Psoas muscle (tissue), 8 donors: ENCODE data around the gene ENTPD2. TPM values are rescaled to one million over a fixed set of nuclear protein-coding genes. Genes with fewer than 3 reads are reported as not detected.

Source experiments
- ATAC-seq, 4 donors: fragments of 200-7000 bp; cut with Tn5 transposase; one replicate each; pipeline ENCODE4 v1.9.1; 2020; ENCODE audit warnings: moderate library complexity in 3 of 4, mild to moderate bottlenecking in 2 of 4
- DNase-seq, 2 donors: peaks; one replicate each; pipeline ENCODE4 v3.0.0-alpha.2; 2020
- H3K27ac ChIP-seq: fragments of 200-600 bp; one replicate; pipeline ENCODE4 v1.8.0; 2022
- H3K27me3 ChIP-seq, 3 donors: fragments of 200-600 bp in 1 of 3; one replicate each; pipeline versions ENCODE4 v1.6.1 to v1.8.0; 2013 to 2022; ENCODE audit warnings: low read length in 2 of 3, mild to moderate bottlenecking in 2 of 3, moderate library complexity in 1 of 3; ENCODE audit not compliant: insufficient read depth in 3 of 3
- H3K36me3 ChIP-seq, 2 donors: fragments of 200-600 bp in 1 of 2; one replicate each; pipeline versions ENCODE4 v1.6.1 to v1.8.0; 2013 to 2022; ENCODE audit warnings: low read depth in 1 of 2, mild to moderate bottlenecking in 1 of 2, moderate library complexity in 1 of 2; ENCODE audit not compliant: insufficient read depth in 1 of 2
- H3K4me1 ChIP-seq: fragments of 200-600 bp; one replicate; pipeline ENCODE4 v1.8.0; 2022
- H3K4me3 ChIP-seq: fragments of 200-600 bp; one replicate; pipeline ENCODE4 v1.8.0; 2022; ENCODE audit warnings: mild to moderate bottlenecking
- H3K9me3 ChIP-seq: fragments of 200-600 bp; one replicate; pipeline ENCODE4 v1.8.0; 2022
- WGBS, 3 donors: extraction: QIAGEN DNeasy Blood & Tissue Kit; methylation state at CpG; one replicate each; pipeline versions ENCODE4 v1.1.6 to v1.1.7; 2013; 5-methylcytosine and 5-hydroxymethylcytosine counted together
- intact Hi-C, 2 donors: fragments of 100-400 bp; cut with DNase I; formaldehyde crosslinking; loops; one replicate each; pipeline versions ENCODE4 v1.11.0 to v1.14.2; 2022
- polyA plus RNA-seq, 3 donors: library from polyadenylated mRNA; stranded (reverse); fragments of 200-250 nt; gene quantifications; one replicate each; pipeline ENCODE4 v1.2.3, GENCODE V29; 2013
- total RNA-seq, 4 donors: library from RNA; stranded (reverse); fragmentation: NEBNext Ultra II Directional in 2 of 4; extraction: Animal tissue kit (Norgen Biotek cat#: 25700) in 2 of 4; gene quantifications; one replicate each; pipeline versions ENCODE4 v1.2.1 to v1.2.4, GENCODE V29; 2021 to 2023
- TF ChIP-seq, protein P1 (sequence below): fragments of 200-600 bp; IDR thresholded peaks from one replicate; pipeline ENCODE4 v1.8.0; 2022; ENCODE audit warnings: antibody characterized with exemption
- donor health status: healthy with polysubstance abuse.
- donor health status: DM: no; HTN: no; CAD: no; lungs with moderate emphysema.
- donor health status: Bipolar disorder and iron deficiency.
- donor health status: healthy.
- donor health status: DM: yes; HTN: yes; CAD: no.
- donor health status: DM: no; HTN: no; CAD: no.
- donor health status: DM: no; HTN: no; CAD: no.
- donor health status: DM: yes; HTN: yes; CAD: no.

ENTPD2 gene
- total and polyA plus RNA-seq, 7 donors = 0.17 to 1.4 (median 0.59) TPM

DNA sequence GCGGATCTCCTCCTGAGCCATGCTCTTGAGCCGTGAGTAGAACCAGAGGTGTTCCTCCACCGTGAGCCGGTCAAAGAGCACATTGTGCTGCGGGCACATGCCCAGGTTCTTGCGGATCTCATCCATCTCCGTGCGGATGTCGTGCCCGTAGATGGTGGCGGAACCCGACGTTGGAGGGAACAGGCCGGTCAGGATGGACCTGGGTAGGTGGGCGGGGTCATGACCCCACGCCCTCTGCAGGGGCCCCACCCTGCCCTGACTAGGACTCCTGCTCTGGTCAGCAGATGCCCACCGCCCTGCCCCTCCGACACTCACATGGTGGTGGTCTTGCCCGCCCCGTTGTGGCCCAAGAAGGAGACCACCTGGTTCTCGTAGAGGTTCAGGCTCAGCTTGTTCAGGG lies 37.9 kb downstream of the ENTPD2 start:
- DNase-seq (no peak), ATAC-seq (no peak)
- WGBS, 3 donors = 93 to 96% (median 96%) methylated on average over 20 to 21 of the region's 21 CpGs
- Histone ChIP-seq H3K27ac (no peak overlapping the region), H3K27me3 (no peaks in the 10 kb centered on the region), H3K9me3 (no peaks in the 10 kb centered on the region), H3K4me1 (no peaks in the 10 kb centered on the region), H3K4me3 (no peak overlapping the region), H3K36me3 (peaks cover 0 to 78% of the 10 kb centered on the region in 2 donors)
- TF ChIP-seq, protein P1, sequence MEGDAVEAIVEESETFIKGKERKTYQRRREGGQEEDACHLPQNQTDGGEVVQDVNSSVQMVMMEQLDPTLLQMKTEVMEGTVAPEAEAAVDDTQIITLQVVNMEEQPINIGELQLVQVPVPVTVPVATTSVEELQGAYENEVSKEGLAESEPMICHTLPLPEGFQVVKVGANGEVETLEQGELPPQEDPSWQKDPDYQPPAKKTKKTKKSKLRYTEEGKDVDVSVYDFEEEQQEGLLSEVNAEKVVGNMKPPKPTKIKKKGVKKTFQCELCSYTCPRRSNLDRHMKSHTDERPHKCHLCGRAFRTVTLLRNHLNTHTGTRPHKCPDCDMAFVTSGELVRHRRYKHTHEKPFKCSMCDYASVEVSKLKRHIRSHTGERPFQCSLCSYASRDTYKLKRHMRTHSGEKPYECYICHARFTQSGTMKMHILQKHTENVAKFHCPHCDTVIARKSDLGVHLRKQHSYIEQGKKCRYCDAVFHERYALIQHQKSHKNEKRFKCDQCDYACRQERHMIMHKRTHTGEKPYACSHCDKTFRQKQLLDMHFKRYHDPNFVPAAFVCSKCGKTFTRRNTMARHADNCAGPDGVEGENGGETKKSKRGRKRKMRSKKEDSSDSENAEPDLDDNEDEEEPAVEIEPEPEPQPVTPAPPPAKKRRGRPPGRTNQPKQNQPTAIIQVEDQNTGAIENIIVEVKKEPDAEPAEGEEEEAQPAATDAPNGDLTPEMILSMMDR = no peak
- intact Hi-C loops = no loop called here

DNA sequence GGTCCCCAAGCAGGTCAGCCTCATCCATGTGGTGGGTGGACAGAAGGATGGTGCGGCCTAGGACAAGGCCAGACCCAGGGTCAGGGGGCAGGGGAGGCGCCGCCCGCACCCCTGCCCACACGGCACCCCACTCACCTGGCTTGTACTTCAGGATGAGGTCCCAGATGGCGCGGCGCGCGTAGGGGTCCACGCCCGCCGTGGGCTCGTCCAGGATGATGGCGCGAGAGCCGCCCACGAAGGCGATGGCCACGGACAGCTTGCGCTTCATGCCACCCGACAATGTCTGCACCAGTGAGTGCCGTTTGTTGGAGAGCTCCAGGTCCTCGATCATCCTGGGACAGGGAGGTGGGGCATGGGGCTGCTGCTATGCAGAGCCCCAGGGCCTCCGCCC lies 38.3 kb downstream of the ENTPD2 start:
- no peak for ATAC-seq
- H3K36me3 ChIP-seq = peaks cover 0 to 75% of the 10 kb centered on the region in 2 donors
- WGBS, 3 donors = 96 to 98% (median 96%) methylated on average over 20 to 25 of the region's 25 CpGs

GRCh38 chr9:137014776-137015539 lies 38.9 kb downstream of the ENTPD2 start:
- Histone ChIP-seq H3K9me3 (no peaks in the 10 kb centered on the region), H3K4me3 (no peak overlapping the region), H3K36me3 (peaks cover 0 to 72% of the 10 kb centered on the region in 2 donors), H3K27ac (no peak overlapping the region), H3K27me3 (no peaks in the 10 kb centered on the region), H3K4me1 (no peaks in the 10 kb centered on the region)
- TF ChIP-seq, protein P1 = no peak
- DNase-seq (no peak), ATAC-seq (no peak)
- intact Hi-C loops = no loop called here
- 91 to 94% (median 92%) methylated on average over 34 to 36 of the region's 36 CpGs for WGBS, 3 donors

More for the DNA sequence above, 38.3 kb downstream of the ENTPD2 start:
- no peak overlapping the region for H3K4me3 ChIP-seq
- intact Hi-C loops = no loop called here
- H3K9me3 ChIP-seq = no peaks in the 10 kb centered on the region
- no peak for DNase-seq
- H3K27ac ChIP-seq = no peak overlapping the region
- TF ChIP-seq, protein P1 = no peak
- no peaks in the 10 kb centered on the region for H3K27me3 ChIP-seq
- H3K4me1 ChIP-seq = no peaks in the 10 kb centered on the region

GRCh38 chr9:137014166-137014565 lies 39.7 kb downstream of the ENTPD2 start:
- intact Hi-C loops = no loop called here
- WGBS, 3 donors = 91 to 94% (median 91%) methylated on average over 18 to 23 of the region's 23 CpGs
- ATAC-seq (no peak), DNase-seq (no peak)
- H3K4me1 ChIP-seq = no peaks in the 10 kb centered on the region
- no peaks in the 10 kb centered on the region for H3K27me3 ChIP-seq
- TF ChIP-seq, protein P1 = no peak
- no peak overlapping the region for H3K27ac ChIP-seq
- no peak overlapping the region for H3K4me3 ChIP-seq
- no peaks in the 10 kb centered on the region for H3K9me3 ChIP-seq
- peaks cover 0 to 79% of the 10 kb centered on the region in 2 donors for H3K36me3 ChIP-seq

GRCh38 chr9:137013571-137013940 lies 40.3 kb downstream of the ENTPD2 start:
- Histone ChIP-seq H3K4me1 (no peaks in the 10 kb centered on the region), H3K27me3 (no peaks in the 10 kb centered on the region), H3K27ac (no peak overlapping the region), H3K4me3 (no peak overlapping the region), H3K9me3 (no peaks in the 10 kb centered on the region), H3K36me3 (peaks cover 0 to 74% of the 10 kb centered on the region in 2 donors)
- intact Hi-C loops = no loop called here
- TF ChIP-seq, protein P1 = no peak
- DNase-seq (no peak), ATAC-seq (no peak)
- WGBS, 3 donors = 97 to 98% (median 98%) methylated on average over 10 to 20 of the region's 20 CpGs
